ENCODE data around the gene ACTR3C. TPM values are rescaled to one million over a fixed set of nuclear protein-coding genes. Genes with fewer than 3 reads are reported as not detected.
"Not testable (repeated sequence)": the region's sequence is repeated elsewhere in the genome, so short reads cannot be mapped to it uniquely, and the experiment has no call there.

The ACTR3C gene
- total and polyA plus RNA-seq, 2 donors, result 2.9 to 6.2 TPM

DNA sequence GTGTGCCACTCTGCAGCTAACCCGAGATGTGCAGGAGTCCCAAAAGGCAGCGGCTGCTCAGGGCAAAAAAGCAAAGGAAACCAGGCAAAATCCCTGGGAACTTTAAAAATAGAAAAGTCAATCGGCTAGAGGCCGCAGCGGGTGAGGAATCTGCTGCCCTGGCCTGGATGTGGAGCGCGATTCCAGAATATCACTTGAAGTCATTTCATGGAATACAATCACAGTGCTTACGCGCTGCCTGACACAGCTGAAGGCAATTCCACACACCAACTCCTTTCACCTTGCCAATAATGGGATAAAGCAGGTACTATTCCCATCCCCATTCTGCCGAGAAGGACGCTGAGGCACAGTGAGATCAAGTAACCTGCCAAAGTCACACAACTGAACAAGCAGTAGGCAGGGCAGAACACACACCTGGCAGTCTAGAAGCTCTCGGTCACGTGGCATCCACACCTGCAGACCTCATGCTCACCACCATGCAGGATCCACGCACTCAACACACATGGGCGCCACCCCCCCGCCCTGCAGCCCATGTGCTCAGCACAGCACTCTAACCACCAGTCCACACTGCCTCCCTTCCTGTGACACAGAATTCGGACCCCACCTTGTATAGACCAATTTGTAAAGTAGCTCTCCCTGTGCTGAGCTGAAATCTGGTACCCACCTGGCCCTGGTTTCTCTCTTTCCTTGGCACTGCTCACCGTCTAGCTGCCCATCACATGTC is 53.1 kb downstream of the ACTR3C start:
- not testable (repeated sequence) for H3K27me3 ChIP-seq (ENCODE audit: control insufficient read depth in 2 of 2, insufficient read depth in 1 of 2, low read length in 1 of 2); H3K4me3 ChIP-seq (ENCODE audit: low read length in 2 of 2); H3K27ac ChIP-seq (ENCODE audit: low read depth in 1 of 2, low read length in 1 of 2); H3K4me1 ChIP-seq (ENCODE audit: control insufficient read depth in 2 of 2, insufficient read depth in 2 of 2, low read length in 2 of 2); H3K36me3 ChIP-seq (ENCODE audit: control insufficient read depth in 2 of 2, insufficient read depth in 2 of 2, low read length in 1 of 2); H3K9me3 ChIP-seq (ENCODE audit: control insufficient read depth in 2 of 2, insufficient read depth in 1 of 2, low read length in 1 of 2)
- peak in 1 of 9 donors; percentile 11 for DNase-seq (ENCODE audit: low read depth in 6 of 9, low spot score in 9 of 9)
- 92% methylated on average over 10 of the region's 18 CpGs for WGBS

DNA sequence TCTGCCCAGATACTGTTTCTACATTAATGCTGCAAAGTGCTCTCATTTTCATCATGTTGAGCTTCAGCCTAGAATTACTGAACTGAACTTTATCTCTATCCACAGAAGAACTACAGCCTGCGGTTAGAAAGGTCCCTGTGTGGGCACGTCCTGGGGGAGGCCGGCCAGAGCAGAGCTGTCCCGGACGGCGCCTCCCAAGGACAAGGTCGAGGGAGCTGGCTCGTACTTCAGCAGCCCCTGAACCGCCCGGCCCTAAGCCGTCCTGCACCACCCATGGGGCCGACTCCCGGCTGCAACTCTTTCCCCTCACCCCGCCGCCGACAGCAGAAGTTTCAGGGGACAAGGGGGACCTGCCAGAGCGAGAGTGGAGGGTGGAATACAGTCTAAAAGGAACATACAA is 54.5 kb downstream of the ACTR3C start:
- DNase-seq (ENCODE audit: low read depth in 6 of 9, low spot score in 9 of 9); H3K27ac ChIP-seq (ENCODE audit: low read depth in 1 of 2, low read length in 1 of 2): not testable (repeated sequence)
- WGBS, result no CpG with 5 or more reads among the region's 17 CpGs

DNA sequence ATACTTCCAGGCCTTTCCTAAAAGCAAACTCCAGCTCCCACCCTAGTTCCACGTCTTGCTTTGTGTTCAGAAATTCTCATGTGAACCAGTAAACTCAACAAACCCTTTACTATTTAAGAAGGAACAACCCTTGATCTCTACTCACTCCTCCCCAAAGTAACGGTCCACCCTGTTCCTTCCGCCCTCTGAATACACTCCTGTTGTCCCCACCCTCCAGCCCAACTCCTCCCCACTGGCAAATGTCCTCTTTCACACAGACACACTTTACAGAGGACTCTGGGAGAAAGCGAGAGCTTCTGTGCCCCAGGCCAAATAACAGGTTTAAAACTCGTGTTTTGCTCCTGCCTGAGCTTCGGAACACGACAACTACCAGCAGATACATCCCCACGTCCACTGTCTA is 55.1 kb downstream of the ACTR3C start:
- not testable (repeated sequence) for H3K27ac ChIP-seq (ENCODE audit: low read depth in 1 of 2, low read length in 1 of 2)
- 97% methylated on average over 1 of the region's 8 CpGs for WGBS

More for the DNA sequence above, 54.5 kb downstream of the ACTR3C start:
- not testable (repeated sequence) for H3K4me3 ChIP-seq (ENCODE audit: low read length in 2 of 2); H3K9me3 ChIP-seq (ENCODE audit: control insufficient read depth in 2 of 2, insufficient read depth in 1 of 2, low read length in 1 of 2); H3K36me3 ChIP-seq (ENCODE audit: control insufficient read depth in 2 of 2, insufficient read depth in 2 of 2, low read length in 1 of 2); H3K27me3 ChIP-seq (ENCODE audit: control insufficient read depth in 2 of 2, insufficient read depth in 1 of 2, low read length in 1 of 2); H3K4me1 ChIP-seq (ENCODE audit: control insufficient read depth in 2 of 2, insufficient read depth in 2 of 2, low read length in 2 of 2)

DNA sequence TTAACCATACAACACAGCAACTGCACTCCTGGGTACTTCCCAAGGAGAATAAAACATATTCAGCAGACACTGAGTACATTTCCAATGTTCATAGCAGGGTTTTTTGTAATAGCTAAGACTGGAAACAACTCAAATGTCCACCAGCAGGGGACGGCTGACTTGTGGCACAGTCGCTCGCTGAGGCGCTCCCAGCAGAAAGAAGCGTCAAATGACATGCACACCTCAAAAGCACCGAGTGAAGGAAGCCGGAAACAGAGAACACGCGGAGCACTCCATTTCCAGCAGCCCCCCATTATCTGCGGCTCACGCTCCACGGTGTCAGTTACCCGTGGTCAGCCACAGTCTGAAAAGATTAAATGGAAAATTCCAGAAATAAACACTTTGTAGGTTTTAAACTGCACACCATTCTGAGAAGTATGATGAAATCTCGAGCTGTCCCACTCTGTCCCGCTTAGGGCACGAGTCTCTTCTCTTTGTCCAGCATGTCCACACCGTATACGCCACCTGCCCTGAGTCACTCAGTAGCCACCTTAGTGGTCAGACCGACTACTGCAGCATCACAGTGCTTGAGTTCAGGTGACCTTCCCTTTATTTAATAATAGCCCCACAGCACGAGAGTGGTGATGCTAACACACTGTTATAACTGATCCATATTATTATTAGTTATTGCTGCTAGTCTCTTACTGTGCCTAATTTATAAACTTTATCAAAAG is 56.2 kb downstream of the ACTR3C start:
- not testable (repeated sequence) for H3K36me3 ChIP-seq (ENCODE audit: control insufficient read depth in 2 of 2, insufficient read depth in 2 of 2, low read length in 1 of 2); H3K27me3 ChIP-seq (ENCODE audit: control insufficient read depth in 2 of 2, insufficient read depth in 1 of 2, low read length in 1 of 2); H3K27ac ChIP-seq (ENCODE audit: low read depth in 1 of 2, low read length in 1 of 2); H3K4me3 ChIP-seq (ENCODE audit: low read length in 2 of 2); H3K4me1 ChIP-seq (ENCODE audit: control insufficient read depth in 2 of 2, insufficient read depth in 2 of 2, low read length in 2 of 2); H3K9me3 ChIP-seq (ENCODE audit: control insufficient read depth in 2 of 2, insufficient read depth in 1 of 2, low read length in 1 of 2); DNase-seq (ENCODE audit: low read depth in 6 of 9, low spot score in 9 of 9)
- 94% methylated on average over 20 of the region's 20 CpGs for WGBS

More for the DNA sequence above, 55.1 kb downstream of the ACTR3C start:
- H3K36me3 ChIP-seq (ENCODE audit: control insufficient read depth in 2 of 2, insufficient read depth in 2 of 2, low read length in 1 of 2); DNase-seq (ENCODE audit: low read depth in 6 of 9, low spot score in 9 of 9); H3K4me1 ChIP-seq (ENCODE audit: control insufficient read depth in 2 of 2, insufficient read depth in 2 of 2, low read length in 2 of 2); H3K4me3 ChIP-seq (ENCODE audit: low read length in 2 of 2); H3K9me3 ChIP-seq (ENCODE audit: control insufficient read depth in 2 of 2, insufficient read depth in 1 of 2, low read length in 1 of 2); H3K27me3 ChIP-seq (ENCODE audit: control insufficient read depth in 2 of 2, insufficient read depth in 1 of 2, low read length in 1 of 2): not testable (repeated sequence)

DNA sequence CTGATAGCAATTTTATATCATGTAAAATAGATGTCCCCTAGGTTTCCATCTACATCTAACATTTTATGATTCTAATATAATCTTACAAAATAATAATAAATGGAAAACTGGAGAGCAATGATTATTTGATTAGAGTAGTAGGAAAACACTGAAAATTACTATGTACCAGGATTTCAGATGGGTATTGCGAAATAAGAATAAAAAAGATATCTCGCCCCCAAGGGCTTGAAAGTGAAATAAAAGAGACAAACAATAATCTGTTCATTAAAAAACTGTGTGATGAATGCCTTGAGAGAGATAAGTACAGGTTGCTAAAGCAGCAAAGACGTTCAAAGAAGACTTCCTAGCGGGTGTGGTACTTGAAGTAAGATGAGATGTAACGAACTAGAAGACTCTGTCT is 60.7 kb downstream of the ACTR3C start:
- not testable (repeated sequence) for H3K4me1 ChIP-seq (ENCODE audit: control insufficient read depth in 2 of 2, insufficient read depth in 2 of 2, low read length in 2 of 2); H3K36me3 ChIP-seq (ENCODE audit: control insufficient read depth in 2 of 2, insufficient read depth in 2 of 2, low read length in 1 of 2); H3K27me3 ChIP-seq (ENCODE audit: control insufficient read depth in 2 of 2, insufficient read depth in 1 of 2, low read length in 1 of 2); H3K9me3 ChIP-seq (ENCODE audit: control insufficient read depth in 2 of 2, insufficient read depth in 1 of 2, low read length in 1 of 2); H3K4me3 ChIP-seq (ENCODE audit: low read length in 2 of 2); H3K27ac ChIP-seq (ENCODE audit: low read depth in 1 of 2, low read length in 1 of 2); DNase-seq (ENCODE audit: low read depth in 6 of 9, low spot score in 9 of 9)
- WGBS, result 98% methylated on average over 5 of the region's 5 CpGs

DNA sequence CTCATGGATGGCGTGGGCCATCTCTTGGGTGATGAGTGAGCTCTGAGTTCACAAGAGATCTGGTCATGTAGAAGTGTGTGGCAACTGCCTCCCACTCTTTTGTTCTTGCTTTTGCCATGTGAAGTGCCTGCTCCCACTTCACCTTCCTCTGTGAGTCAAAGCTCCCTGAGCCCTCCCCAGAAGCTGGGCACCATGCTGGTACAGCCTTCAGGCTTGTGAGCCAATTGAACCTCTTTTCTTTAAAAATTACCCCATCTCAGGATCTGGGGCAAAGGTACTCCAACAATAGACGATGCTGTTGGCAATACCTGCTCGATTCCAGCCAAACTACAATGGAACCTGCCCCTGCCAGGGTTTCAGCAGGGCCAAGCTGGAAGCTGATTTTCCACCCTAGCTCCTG is 75.6 kb downstream of the ACTR3C start:
- 95% methylated on average over 2 of the region's 3 CpGs for WGBS
- not testable (repeated sequence) for H3K9me3 ChIP-seq (ENCODE audit: control insufficient read depth in 2 of 2, insufficient read depth in 1 of 2, low read length in 1 of 2); H3K27ac ChIP-seq (ENCODE audit: low read depth in 1 of 2, low read length in 1 of 2); H3K4me1 ChIP-seq (ENCODE audit: control insufficient read depth in 2 of 2, insufficient read depth in 2 of 2, low read length in 2 of 2); H3K36me3 ChIP-seq (ENCODE audit: control insufficient read depth in 2 of 2, insufficient read depth in 2 of 2, low read length in 1 of 2); H3K27me3 ChIP-seq (ENCODE audit: control insufficient read depth in 2 of 2, insufficient read depth in 1 of 2, low read length in 1 of 2); H3K4me3 ChIP-seq (ENCODE audit: low read length in 2 of 2); DNase-seq (ENCODE audit: low read depth in 6 of 9, low spot score in 9 of 9)

DNA sequence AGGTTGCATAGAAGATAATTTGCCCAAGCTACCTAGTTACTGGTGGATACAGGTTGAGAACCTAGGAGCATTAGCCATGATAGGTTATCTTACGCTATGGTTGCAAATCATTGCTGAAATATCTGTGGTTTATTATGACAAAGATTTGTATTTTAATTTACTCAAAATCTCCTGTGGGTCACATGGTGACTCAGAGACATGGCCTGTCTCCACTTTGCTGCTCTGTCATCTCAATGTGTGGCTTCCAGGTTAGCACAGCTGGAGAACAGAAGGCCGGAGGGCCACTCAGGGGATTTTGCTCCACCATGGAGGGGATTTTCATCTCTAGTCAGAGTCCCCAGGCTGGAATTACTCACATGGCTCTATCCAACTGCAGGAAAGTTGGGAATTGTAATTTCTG is 78.1 kb downstream of the ACTR3C start:
- not testable (repeated sequence) for DNase-seq (ENCODE audit: low read depth in 6 of 9, low spot score in 9 of 9); H3K4me1 ChIP-seq (ENCODE audit: control insufficient read depth in 2 of 2, insufficient read depth in 2 of 2, low read length in 2 of 2); H3K36me3 ChIP-seq (ENCODE audit: control insufficient read depth in 2 of 2, insufficient read depth in 2 of 2, low read length in 1 of 2); H3K27ac ChIP-seq (ENCODE audit: low read depth in 1 of 2, low read length in 1 of 2); H3K4me3 ChIP-seq (ENCODE audit: low read length in 2 of 2); H3K27me3 ChIP-seq (ENCODE audit: control insufficient read depth in 2 of 2, insufficient read depth in 1 of 2, low read length in 1 of 2); H3K9me3 ChIP-seq (ENCODE audit: control insufficient read depth in 2 of 2, insufficient read depth in 1 of 2, low read length in 1 of 2)
- 95% methylated on average over 2 of the region's 2 CpGs for WGBS

DNA sequence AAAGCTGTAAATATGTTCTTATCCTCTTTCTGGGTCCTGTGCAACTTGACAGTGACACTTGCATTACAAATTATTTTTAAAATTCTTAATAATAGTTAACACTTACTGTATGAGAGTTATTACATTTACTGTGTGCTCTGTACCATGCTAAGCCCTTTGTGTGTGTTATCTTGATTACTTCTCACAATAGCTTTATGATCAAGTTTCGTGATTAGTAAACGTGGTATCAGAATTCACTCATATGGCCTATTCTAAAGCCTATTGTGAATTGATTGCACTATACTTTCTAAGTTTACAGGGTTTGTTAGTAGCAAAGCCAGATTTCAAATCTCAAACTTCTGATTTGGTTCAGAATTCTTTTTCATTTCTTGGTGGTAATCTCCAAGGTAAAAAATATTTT is 80.4 kb downstream of the ACTR3C start:
- not testable (repeated sequence) for H3K9me3 ChIP-seq (ENCODE audit: control insufficient read depth in 2 of 2, insufficient read depth in 1 of 2, low read length in 1 of 2); H3K4me1 ChIP-seq (ENCODE audit: control insufficient read depth in 2 of 2, insufficient read depth in 2 of 2, low read length in 2 of 2); H3K36me3 ChIP-seq (ENCODE audit: control insufficient read depth in 2 of 2, insufficient read depth in 2 of 2, low read length in 1 of 2); H3K4me3 ChIP-seq (ENCODE audit: low read length in 2 of 2); H3K27ac ChIP-seq (ENCODE audit: low read depth in 1 of 2, low read length in 1 of 2); H3K27me3 ChIP-seq (ENCODE audit: control insufficient read depth in 2 of 2, insufficient read depth in 1 of 2, low read length in 1 of 2); DNase-seq (ENCODE audit: low read depth in 6 of 9, low spot score in 9 of 9)
- over 99% methylated on average over 2 of the region's 2 CpGs for WGBS

DNA sequence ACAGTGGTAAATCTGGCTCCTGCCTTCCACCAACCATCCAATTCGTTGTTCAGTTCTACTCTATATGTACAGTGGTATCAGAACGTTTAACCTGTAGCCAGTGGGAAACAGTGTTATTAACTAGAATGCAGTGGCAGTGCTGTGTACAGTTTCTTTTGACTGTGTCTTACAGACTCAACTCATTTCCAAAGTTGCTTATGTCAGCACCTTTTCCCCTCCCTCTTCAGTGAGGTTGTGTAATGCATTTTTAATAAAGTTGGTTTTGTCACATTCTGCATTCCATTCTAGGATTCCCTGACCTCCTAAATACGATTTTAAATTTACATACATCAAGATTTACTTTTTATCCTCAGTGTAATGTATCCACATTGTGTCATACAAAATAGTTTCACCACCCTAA is 97.9 kb downstream of the ACTR3C start:
- not testable (repeated sequence) for H3K36me3 ChIP-seq (ENCODE audit: control insufficient read depth in 2 of 2, insufficient read depth in 2 of 2, low read length in 1 of 2); H3K27ac ChIP-seq (ENCODE audit: low read depth in 1 of 2, low read length in 1 of 2); H3K4me3 ChIP-seq (ENCODE audit: low read length in 2 of 2); H3K4me1 ChIP-seq (ENCODE audit: control insufficient read depth in 2 of 2, insufficient read depth in 2 of 2, low read length in 2 of 2); H3K9me3 ChIP-seq (ENCODE audit: control insufficient read depth in 2 of 2, insufficient read depth in 1 of 2, low read length in 1 of 2); DNase-seq (ENCODE audit: low read depth in 6 of 9, low spot score in 9 of 9)
- WGBS, result 85% methylated on average over 3 of the region's 3 CpGs
- H3K27me3 ChIP-seq (ENCODE audit: control insufficient read depth in 2 of 2, insufficient read depth in 1 of 2, low read length in 1 of 2), result peaks cover 4 to 13% of the 10 kb centered on the region in 2 donors
